Measurements from ENCODE around the gene FUT1.

- TF ChIP-seq GATA2 (IDR thresholded peaks at IDR 0.05; ENCODE audit: low read depth, low read length), result no peak
- no peak for TF ChIP-seq GATA3 (IDR thresholded peaks at IDR 0.05; ENCODE audit: low read depth, low read length)
Measured at GRCh38 chr19:48719263-48720171, 32.9 kb downstream of the FUT1 start, which contains the start of gene MAMSTR.

Data from SH-SY5Y (cell line).